GM21529 (cell line): ENCODE results near the gene DHCR24.

ENCODE experiments used
- ATAC-seq: cut with Tn5 transposase; IDR thresholded peaks from one replicate; pipeline ENCODE4 v1.9.1; 2021; ENCODE audit not compliant: unreplicated experiment

DHCR24 gene

DNA sequence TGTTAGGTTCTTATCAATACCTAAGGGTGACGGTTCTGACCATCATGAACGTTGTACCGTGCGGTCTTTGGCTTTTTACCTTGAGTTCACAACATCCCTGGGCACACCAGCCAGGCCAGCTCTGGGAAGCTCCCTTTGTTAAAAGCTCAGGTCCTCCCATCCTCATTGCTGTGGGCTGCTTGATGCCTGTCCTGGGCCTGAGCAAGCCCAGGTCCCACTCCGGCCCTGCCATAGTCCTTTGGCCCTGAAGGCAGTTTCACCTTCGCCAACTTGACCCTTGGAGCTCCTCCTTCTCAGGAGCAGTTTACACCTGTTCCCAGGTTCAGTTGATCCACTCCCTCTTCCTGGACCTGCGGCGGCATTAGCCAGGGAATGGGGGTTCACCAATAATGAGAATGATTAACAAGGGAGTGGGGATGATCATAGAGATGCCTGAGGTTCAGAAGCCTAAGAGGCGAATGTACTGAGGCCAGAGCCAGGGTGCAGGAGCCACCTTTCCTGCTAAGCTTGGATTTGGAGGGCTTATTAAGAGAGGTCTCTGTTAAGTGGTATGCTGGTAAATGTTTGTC is 40.2 kb downstream of the DHCR24 start:
- no peak for ATAC-seq

DNA sequence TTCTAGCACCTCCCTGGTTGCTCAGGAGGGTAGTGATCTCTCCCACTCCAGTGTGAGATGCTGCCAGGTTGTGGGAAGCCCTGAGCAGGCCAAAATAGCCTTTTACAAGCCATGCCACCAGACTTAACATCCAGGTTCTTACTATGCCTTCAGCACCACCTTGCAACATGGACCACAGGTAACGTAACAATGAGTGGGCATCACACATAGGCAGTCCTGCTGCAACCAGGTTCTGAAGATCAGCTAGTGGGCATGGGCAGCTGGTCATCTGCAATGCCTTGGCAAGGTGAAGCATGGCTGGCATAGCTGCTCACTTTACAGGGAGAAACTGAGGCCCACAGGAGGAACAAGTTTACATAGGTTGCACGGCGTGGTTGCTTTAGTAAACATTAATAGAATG is 40.7 kb downstream of the DHCR24 start:
- no peak for ATAC-seq

DNA sequence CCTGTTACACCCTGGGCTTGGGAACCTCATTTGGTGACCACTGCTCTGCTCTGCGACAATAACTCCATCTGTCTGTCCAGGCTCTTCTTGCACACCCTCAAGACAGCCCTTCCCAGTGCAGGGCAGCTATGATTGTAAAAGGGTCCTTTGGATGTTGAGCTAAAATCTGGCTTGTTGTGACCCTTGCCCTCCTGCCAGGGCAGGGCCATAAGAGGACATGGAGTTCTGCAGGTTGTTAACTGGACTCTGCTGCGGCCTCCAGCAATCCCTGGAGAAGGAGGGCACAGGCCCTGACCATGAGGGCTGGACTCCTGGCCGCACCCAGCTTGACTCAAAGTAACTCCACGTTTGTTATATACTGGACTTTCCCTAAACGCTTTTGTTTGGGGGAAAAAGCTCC is 41.2 kb downstream of the DHCR24 start:
- no peak for ATAC-seq

DNA sequence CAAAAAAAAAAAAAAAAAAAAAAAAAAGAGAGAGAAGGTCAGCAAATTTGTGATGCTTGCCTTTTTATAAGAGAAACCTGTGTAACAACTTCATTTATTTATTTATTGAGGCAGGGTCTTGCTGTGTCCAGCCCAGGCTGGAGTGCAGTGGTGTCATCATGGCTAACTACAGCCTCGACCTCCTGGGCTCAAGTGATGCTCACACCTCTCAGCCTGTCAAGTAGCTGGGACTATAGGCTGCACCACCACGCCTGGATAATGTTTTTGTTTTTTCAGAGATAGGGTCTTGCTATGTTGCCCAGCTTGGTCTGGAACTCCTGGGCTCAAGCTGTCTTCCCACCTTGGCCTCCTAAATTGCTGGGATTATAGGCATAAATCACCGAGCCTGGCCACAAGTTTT is 42.4 kb downstream of the DHCR24 start:
- ATAC-seq, result no peak

DNA sequence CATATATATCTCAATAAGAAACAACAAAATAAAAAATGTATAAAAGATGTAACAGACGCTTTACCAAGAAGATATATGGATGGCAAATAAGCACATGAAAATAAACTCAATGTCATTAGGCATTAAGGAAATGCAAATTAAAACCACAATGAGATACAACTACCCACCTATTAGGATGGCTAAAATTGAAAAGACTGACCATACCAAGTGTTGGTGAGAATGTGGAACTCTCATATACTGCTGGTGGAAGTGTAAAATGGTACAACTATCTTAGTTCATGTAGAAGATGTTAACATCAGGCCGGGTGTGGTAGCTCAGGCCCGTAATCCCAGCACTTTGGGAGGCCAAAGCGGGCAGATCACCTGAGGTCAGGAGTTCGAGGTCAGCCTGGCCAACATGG is 43.5 kb downstream of the DHCR24 start:
- ATAC-seq, result no peak

DNA sequence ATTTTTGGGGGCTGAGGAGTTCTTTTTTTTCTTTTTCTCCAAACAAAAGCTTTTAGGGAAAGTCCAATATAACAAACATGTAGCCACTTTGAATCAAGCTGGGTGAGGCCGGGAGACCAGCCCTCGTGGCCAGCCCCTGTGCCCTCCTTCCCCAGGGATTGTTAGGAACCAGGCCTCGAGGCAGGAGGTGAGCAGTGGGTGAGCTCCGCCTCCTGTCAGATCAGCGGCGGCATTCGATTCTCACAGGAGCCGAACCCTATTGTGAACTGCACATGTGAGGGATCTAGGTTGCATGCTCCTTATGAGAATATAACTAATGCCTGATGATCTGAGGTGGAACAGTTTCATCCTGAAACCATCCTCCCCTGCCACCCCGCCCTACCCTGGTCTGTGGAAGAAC is 44.0 kb downstream of the DHCR24 start:
- no peak for ATAC-seq

DNA sequence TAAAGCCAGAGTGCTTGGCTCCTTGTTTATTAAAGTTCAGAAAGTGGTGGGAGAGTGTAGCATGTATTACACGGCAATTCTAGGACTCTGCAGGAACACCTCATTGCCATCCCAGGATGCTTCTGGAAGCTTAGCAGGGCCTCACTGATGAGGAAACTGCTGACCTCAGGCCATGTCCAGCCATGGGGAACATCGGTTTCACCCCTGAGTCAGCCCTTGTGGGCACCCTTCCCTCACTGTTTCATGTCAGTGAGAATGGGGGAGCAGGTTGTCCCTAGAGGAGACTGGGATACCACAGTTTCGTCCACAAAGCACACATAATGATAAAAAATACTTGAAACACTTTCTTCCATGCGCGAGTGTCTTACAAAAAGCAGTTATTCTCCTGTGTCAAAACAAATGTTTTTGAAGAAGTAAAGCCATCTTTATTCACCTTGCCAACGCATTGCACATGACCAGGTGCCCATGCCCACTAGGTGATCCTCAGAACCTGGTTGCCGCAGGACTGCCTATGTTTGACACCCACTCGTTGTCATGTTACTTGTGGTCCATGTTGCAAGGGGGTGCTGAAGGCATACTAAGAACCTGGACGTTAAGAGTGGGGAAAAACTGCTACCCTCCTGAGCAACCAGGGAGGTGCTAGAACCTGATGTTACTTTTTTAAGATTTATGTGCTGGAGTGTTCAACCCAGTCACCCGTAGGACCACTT is 44.6 kb downstream of the DHCR24 start:
- ATAC-seq, result no peak

DNA sequence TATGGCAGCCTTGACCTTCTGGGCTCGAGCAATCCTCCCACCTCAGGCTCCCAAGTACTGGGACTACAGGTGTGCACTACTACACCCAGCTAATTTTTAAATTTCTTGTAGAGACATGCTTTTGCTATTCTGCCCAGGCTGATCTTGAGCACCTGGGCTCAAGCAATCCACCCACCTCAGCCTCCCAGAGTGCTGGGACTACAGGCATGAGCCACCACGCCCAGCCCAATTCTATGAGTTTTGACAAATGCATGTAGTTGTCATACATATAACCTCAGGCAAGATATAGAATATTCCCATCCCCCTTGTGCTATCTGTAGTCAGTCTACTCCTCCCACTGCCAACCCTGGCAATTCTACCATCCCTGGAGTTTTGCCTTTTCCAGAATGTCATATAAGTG is 47.2 kb downstream of the DHCR24 start:
- no peak for ATAC-seq

DNA sequence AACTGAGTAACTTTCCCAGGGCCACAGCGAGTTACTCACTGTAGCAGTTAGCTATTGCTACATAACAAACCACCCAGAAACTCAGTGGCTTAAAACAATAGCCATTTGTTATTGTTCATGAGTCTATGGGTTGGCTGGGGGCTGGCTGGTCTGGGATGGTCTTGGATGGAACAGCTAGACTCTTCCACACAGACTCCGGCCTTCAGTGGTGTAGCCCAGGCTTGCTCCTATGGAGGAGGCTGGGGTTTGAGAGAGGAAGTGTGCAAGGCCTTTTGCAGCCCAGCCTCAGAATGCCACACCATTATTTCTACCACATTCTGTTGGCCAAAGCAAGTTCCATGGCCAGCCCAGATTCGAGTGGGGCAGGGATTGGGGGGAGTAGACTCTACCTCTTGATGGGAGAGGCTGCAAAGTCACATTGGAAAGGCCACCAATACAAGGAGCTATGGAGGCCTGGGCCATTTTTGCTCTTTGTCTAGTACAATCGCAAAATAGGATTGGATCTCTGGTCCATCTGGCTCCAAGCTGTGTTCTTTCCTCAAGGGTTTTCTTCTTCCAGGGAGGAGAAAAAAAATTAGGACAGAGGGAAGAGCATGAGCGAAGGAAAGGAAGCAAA is 48.3 kb downstream of the DHCR24 start:
- no peak for ATAC-seq

DNA sequence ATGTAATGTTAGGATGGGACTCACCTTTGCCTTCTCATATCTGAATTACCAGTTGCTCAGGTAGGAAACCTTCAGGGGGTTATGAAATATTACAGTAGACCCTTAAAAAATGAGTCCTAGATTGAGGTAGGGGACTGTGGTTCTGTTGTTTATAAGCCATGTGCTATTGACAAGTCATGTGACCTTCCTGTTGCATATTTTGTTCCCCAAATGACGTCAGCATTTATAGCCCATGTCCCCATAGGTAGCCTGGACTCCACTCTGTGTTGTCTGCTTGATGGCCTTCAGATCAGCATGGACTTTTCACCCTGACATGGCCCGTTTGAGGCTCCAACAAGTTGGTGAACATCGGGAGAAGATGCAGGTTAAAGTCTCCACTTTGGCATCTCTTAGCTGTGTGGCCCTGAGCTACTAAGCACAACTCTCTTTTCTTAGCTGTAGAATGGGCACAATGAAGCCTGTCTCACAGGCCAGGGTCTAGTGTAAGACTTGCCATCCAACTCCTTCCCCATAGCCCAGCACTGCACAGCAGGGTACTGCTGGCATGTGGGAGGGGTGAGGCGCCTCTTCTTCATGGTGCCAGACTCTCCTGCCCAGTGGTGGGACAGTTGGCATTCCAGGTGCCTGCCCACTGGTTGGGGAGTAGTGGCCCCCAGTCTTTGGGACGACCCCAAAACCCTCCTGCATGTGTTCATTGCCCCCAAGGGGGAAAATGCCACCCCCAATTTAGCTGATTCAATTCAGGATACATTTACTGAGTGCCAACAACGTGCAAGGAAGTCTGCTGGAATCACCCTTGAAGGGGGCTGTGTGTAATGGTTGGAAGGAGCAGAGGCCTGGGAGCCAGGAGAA is 49.8 kb downstream of the DHCR24 start:
- no peak for ATAC-seq

DNA sequence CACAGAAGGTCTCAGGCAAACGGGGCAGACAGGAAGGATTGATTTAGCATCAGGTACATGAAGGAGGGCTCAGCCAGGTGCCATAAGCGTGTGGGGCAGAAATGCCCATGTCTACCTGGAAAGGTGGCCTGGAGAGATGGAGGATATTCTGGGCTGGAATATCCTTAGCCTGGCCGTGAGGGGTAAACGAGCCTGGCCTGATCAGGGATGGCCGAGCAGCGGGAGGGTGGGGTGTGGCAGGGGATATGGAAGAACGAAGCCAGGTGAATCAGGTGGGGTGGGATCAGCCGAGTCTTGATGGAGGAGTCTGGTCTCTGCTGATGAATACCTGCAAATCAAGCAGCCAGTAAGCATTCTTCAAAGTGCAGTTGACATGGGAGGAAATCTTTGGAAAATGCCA is 50.4 kb downstream of the DHCR24 start:
- no peak for ATAC-seq

DNA sequence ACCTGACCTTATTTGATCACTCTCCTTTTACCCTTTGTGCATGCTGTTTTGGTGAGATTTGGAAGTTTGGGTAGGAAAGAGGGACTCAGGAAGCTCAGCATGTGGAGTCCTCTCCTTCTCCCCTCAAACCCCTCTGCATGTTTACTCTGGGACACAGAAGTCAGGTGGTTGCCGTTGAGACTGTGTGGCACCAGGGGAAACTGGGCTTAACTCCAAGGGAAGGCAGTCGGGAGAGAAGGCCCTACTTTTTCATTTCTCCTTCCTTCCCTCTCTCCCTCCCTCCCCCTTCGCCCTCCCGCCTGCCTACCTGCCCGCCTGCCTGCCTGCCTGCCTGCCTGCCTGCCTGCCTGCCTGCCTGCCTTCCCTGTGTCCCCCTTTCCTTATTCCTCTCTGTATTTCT is 51.0 kb downstream of the DHCR24 start:
- ATAC-seq, result no peak

DNA sequence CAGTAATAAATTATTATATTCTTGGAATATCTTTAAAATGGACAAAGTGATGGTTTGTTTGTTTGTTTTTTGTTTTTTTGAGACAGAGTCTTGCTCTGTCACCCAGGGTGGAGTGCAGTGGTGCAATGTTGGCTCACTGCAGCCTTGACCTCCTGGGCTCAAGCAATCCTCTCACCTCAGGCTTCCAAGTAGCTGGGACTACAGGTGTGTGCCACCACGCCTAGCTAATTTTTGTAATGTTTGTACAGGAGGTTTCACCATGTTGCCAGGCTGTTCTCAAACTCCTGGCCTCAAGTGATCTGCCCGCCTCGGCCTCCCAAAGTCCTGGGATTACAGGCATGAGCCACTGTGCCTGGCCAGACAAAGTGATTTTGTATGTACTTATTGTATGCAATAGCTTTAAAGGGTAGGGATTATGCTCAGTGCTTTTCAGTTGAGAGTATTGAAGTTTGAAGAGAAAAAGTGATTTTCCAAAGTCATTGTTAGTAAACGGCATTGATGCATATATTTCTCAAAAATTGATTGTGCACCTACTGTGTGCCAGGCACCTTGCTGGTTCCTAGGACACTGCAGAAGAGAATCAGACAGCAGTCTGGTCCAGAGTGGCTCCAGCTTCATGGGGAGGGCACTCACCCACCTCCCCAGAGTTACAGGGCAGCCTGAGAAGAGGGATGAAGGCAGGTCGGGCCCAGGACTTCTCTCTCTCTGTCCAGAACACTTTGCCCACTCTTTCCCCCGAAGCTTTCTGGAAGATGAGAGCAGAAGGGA is 51.7 kb downstream of the DHCR24 start:
- ATAC-seq, result no peak

DNA sequence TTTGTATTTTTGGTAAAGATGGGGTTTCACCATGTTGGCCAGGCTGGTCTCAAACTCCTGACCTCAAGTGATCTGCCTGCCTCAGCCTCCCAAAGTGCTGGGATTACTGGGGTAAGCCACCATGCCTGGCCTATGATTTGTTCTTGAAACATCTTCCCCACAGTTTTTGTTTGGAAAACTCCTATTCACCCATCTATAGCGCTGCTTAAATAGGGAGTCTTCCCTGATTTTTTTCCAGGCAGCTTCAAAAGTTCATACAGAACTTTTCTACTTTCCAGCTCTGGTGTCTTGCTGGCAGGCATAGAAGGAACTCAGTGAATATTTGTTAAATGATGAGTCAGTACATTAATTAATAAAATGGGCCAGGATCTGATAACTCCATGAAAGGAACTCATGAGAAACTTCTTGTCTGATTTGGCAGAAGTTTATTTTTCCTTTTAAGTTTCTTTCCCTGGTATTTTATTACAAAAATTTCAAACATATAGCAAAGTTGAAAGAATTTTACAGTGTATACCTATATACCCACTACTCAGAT is 52.9 kb downstream of the DHCR24 start:
- ATAC-seq, result no peak

DNA sequence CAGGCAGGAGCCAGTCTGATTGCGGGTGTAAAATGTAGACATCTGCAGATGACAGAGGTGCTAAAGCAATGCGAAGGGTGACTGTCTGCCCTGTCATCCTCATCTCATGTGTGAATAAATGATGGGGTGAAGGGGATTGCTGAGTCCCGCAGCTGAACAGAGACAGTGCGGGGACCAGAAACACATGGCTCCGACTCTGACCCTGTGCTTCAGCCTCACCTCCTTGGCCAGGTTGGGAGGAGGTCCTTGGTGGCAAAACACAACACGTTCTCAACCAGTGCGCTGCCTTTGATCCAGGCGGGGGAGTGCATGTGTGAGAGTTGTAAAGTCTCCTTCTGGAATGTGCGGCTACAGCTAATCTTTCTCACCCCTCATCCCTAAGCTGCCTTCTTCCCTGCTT is 53.9 kb downstream of the DHCR24 start:
- ATAC-seq, result no peak

DNA sequence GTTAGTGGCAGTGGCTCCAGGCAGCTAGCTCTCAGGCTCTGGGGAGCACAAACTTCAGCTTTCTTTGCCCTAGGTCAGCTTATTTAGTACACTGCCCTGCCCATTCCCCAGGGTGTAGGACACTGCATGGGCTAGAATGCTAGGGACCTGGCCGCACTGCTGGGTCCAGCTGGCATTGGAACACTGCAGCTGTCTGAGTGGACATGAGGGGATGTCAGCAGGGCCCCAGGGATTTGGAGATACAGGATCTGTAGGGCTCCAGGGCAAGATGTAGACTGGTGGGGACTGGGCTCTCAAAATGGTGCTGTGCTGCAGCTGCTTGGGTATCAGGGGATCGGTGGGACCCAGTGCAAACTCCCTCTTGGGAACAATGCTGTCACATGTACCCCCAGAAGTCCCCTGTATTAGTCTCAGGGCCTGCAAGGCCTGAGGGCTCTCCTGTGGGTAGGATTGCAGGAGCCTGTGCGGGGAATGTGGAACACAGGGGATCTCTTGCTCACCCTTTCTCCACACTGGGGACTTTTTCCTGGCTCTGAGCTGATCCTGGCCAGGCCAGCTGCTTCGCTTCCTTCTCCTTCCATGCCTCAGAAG is 60.7 kb downstream of the DHCR24 start:
- no peak for ATAC-seq

DNA sequence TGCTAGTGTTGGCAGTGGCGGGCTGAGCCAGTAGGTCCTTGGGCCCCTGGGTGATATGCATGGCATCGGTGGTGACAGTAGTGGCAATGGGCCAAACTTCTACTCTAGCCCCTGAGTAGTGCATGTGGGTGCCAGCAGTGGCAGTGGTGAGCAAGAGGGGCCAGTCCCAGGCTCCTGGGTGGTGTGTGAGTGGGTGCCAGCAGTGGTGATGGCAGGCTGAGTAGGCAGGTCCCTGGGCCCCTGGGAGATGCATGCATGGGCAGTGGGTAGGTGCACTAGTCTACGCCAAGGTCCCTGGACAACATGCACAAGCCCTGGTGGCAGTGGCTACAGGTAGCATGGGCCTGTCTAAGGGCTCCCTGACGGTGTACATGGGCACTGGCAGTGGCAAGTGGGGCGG is 61.3 kb downstream of the DHCR24 start:
- no peak for ATAC-seq

DNA sequence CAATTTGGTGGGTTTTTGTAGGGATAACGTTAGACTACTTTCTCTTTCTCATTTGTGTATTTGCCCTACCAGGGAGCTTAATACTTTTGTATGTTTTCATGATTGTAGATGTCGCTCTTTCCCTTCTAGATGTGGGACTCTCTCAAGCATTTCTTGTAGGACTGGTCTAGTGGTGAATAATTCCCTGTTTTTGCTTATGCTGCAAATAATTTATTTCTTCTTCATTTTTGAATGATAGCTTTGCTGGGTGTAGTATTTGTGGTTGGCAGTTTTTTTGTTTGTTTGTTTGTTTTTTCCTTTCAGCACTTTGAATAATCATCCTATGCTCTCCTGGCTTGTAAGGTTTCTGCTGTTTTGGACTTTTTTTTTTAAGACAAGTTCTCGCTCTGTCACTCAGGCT is 63.3 kb downstream of the DHCR24 start:
- no peak for ATAC-seq

DNA sequence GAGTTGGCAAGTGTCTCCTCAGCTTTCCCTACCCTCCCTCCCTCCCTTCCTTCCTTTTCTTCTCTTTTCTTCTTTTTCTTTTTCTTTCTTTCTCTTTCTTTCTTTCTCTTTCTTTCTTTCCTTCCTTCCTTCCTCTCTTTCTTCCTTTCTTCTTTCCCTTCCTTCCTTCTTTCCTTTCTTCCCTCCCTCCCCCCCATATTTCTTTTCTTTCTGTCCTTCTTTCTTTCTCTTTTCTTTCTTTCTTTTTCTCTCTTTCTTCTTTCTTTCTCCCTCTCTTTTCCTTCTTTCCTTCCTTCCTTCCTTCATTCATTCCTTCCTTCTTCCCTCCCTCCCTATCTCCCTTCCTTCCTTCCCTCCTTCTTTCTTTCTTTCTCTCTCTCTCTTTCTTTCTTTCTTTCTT is 67.3 kb downstream of the DHCR24 start:
- no peak for ATAC-seq

DNA sequence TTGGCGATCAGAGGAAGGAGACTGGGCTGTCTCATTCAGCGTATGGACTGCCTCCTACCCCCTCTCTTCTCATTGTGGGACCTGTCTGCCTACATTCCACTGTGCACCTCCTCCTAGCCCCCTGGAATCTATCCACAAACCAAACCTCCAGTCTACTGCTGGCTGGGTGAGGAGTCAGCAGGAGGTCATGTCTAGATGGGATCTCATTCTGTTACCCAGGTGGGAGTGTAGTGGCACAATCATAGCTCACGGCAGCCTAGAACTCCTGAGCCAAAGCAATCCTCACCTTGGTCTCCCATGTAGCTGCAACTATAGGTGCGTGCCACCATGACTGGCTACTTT is 67.8 kb downstream of the DHCR24 start:
- no peak for ATAC-seq
